K562 (cell line): Measurements from ENCODE around the gene ADAMTS7. TPM values are rescaled to one million over a fixed set of nuclear protein-coding genes. Genes with fewer than 3 reads are reported as not detected.

ENCODE experiments used
- DLX4 ChIP-seq: fragments of 250-450 bp; sonication (Bioruptor Pico); IDR thresholded peaks from 2 replicates; pipeline ENCODE4 v1.6.1; 2021; ENCODE audit warnings: mild to moderate bottlenecking
- FOXK1 ChIP-seq: sonication (generic); formaldehyde crosslinking; IDR thresholded peaks from 2 replicates; pipeline ENCODE4 v1.8.0; 2022; ENCODE audit warnings: missing genetic modification reagents, mild to moderate bottlenecking, borderline replicate concordance
- FOXP1 ChIP-seq: sonication (generic); formaldehyde crosslinking; IDR thresholded peaks from 2 replicates; pipeline ENCODE4 v1.8.0; 2022; ENCODE audit warnings: mild to moderate bottlenecking, missing genetic modification reagents
- KAT7 ChIP-seq: sonication (generic); formaldehyde crosslinking; IDR thresholded peaks from 2 replicates; pipeline ENCODE4 v1.8.0; 2022; ENCODE audit warnings: missing genetic modification reagents, mild to moderate bottlenecking, borderline replicate concordance
- KAT8 ChIP-seq: fragments of 450-650 bp; IDR thresholded peaks from 2 replicates; pipeline ENCODE4 v1.6.1; 2016; ENCODE audit warnings: low read depth, mild to moderate bottlenecking
- NKRF ChIP-seq: fragments of 450-650 bp; IDR thresholded peaks from 2 replicates; pipeline ENCODE4 v1.6.1; 2016; ENCODE audit warnings: borderline replicate concordance
- SRSF1 ChIP-seq: fragments of 200-400 bp; formaldehyde crosslinking; IDR thresholded peaks from 2 replicates; pipeline ENCODE4 v1.6.1; 2017; ENCODE audit warnings: mild to moderate bottlenecking, low read depth, low read length, moderate library complexity
- TGIF2 ChIP-seq: sonication (generic); formaldehyde crosslinking; IDR thresholded peaks from 2 replicates; pipeline ENCODE4 v1.8.1; 2022; ENCODE audit warnings: mild to moderate bottlenecking, missing genetic modification reagents, moderate library complexity
- ZBTB1 ChIP-seq: sonication (generic); formaldehyde crosslinking; IDR thresholded peaks from 2 replicates; pipeline ENCODE4 v1.8.1; 2023; ENCODE audit warnings: missing genetic modification reagents, low read depth, mild to moderate bottlenecking, borderline replicate concordance
- ZBTB11 ChIP-seq, 3 experiments: fragments of 200-800 bp in 1 of 3; fragments of 250-450 bp in 1 of 3; fragments of 450-650 bp in 1 of 3; sonication (Bioruptor Pico) in 1 of 3; sonication (Bioruptor generic) in 1 of 3; formaldehyde crosslinking in 1 of 3; IDR thresholded peaks; 2 replicates each; pipeline versions ENCODE4 v1.6.1 to v1.8.0; 2016 to 2022; ENCODE audit warnings: mild to moderate bottlenecking in 2 of 3, missing genetic modification characterization in 2 of 3, missing compliant biosample characterization in 1 of 3, moderate library complexity in 1 of 3
- ZBTB2 ChIP-seq: fragments of 450-650 bp; IDR thresholded peaks from 2 replicates; pipeline ENCODE4 v1.6.1; 2016; ENCODE audit warnings: antibody characterized with exemption
- ZNF143 ChIP-seq: sonication (generic); formaldehyde crosslinking; IDR thresholded peaks from 2 replicates; pipeline ENCODE4 v1.9.0; 2022; ENCODE audit warnings: mild to moderate bottlenecking, missing genetic modification reagents
- ZNF311 ChIP-seq: fragments of 250-450 bp; sonication (Bioruptor Pico); IDR thresholded peaks from 2 replicates; pipeline ENCODE4 v1.4.0; 2020; ENCODE audit warnings: mild to moderate bottlenecking, moderate library complexity
- ZNF431 ChIP-seq: sonication (generic); formaldehyde crosslinking; IDR thresholded peaks from 2 replicates; pipeline ENCODE4 v1.8.0; 2022; ENCODE audit warnings: mild to moderate bottlenecking, missing genetic modification reagents
- polyA plus RNA-seq, 8 experiments: library from polyadenylated mRNA; depleted of rRNA in 4 of 8; stranded (reverse) in 5 of 8; unstranded in 3 of 8; fragments of >200 nt; fragmentation: Nextera tagmentation in 2 of 8; fragmentation: Illumina TruSeq in 1 of 8; extraction: Ambion mirVana in 2 of 8; extraction: Trizol in 1 of 8; gene quantifications; 2 replicates each; pipeline versions ENCODE4 v1.2.1 to v1.2.3, GENCODE V29; 2011 to 2014; ENCODE audit warnings: inconsistent platforms in 1 of 8, missing spikeins in 1 of 8
- total RNA-seq, 7 experiments: library from RNA; depleted of rRNA in 6 of 7; stranded (reverse); fragments of >200 nt in 6 of 7; fragmentation: Illumina TruSeq in 2 of 7; extraction: Trizol in 2 of 7; gene quantifications; 2 replicates each; pipeline versions ENCODE4 v1.2.1 to v1.2.3, GENCODE V29; 2011 to 2021; ENCODE audit warnings: low replicate concordance in 1 of 7

Gene ADAMTS7
- total and polyA plus RNA-seq, 9 of the 15 experiments (the other 6 are each of a cell fraction or from before 2014, with no cell fraction given) = 0.05 to 0.07 TPM; not detected in 7

DNA sequence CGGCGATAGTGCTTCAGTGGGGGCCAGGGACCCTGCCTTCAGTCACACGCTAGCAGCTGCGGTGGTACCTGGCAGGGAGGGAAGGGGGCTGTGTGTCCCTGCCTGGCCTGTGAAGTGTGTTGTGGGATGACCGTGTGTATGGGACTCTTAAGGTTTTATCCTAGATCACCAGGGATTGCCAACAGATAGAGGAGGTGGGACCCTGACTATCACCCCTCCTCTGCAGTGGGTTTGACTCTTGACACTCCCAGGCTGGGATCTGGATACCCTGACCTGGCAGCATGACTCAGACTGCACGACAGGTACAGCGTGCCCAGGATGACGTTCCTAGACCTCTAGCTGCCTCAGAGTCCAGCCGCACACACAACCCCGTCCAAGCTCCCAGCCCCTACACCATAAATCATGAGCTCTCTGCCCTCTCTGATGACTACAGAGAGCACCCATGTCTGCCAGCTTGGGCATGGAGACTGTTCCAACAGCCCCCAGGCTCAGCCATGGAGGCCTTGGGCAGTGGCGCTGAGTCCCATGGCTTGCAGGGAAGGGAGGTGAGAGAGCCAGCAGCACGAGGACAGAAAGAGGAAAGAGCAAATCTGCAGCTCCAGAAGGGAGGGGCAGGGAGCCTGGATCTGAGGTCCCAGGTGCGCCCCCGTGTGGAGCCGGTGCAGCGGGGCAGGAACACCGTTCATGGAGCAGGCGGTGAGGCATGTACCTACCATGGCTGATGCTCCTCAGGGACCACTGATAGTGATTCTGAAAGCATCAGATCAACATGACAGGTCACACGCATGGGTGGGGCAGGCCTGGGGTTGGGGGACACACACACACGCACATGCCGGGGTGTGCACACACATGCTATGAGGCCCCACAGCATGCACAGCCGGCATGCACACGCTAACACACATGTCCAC is 71.0 kb downstream of the ADAMTS7 start (continued):
- TF ChIP-seq DLX4 (CRISPR knock-in tag) (no peak), ZNF431 (no peak), KAT7 (CRISPR knock-in tag) (no peak), ZNF311 (CRISPR knock-in tag) (no peak), FOXK1 (CRISPR knock-in tag) (no peak), TGIF2 (no peak), FOXP1 (0 out of 2 replicates have a peak, but pooled peaks have one; percentile 30), ZBTB11 (CRISPR knock-in tag; IDR thresholded peaks at IDR 0.05) (no peak), NKRF (no peak), SRSF1 (no peak), ZNF143 (CRISPR knock-in tag) (no peak), ZBTB2 (no peak), KAT8 (no peak), ZBTB1 (CRISPR knock-in tag) (no peak)
